ENCODE data around the gene TMPRSS13. TPM values are rescaled to one million over a fixed set of nuclear protein-coding genes. Genes with fewer than 3 reads are reported as not detected.

The TMPRSS13 gene
- total and polyA plus RNA-seq, 2 experiments from 2014 or later = 1.3 to 1.9 TPM

DNA sequence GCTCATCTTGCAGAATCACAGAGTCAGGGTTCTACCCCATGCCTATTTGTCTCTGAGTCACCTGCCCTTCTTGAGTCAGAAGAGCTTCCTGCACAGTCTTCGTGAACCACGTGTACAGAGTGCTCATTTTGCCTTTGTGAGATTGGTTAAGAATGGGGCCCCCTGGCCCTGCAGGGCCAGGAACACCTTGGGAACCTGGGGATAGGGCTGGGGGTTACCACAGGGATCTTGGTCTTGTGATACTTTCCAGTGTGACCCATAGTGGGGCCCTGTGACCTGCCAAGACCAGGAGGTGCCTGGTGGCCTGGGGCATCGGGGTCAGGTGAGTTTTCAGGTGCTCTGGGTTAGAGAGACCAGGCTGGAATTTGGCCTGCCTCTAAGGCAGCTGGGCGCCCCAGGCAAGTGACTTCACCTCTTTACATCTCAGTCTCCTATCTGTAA is 9.4 kb downstream of the TMPRSS13 start:
- Histone ChIP-seq H3K4me2 (no peak overlapping the region), H3K36me3 (replicated peaks; ENCODE audit: insufficient read depth, low read depth) (no peaks in the 10 kb centered on the region), H3K27ac (no peak overlapping the region), H3K4me1 (ENCODE audit: insufficient read depth) (peaks cover 8% of the 10 kb centered on the region), H3K9me3 (ENCODE audit: low read depth) (no peaks in the 10 kb centered on the region), H3K4me3 (no peak overlapping the region), H4K20me1 (ENCODE audit: insufficient read depth, poor library complexity, severe bottlenecking) (no peaks in the 10 kb centered on the region), H2AFZ (no peak overlapping the region), H3K9me2 (replicated peaks; ENCODE audit: insufficient read depth) (no peaks in the 10 kb centered on the region), H3K27me3 (no peaks in the 10 kb centered on the region), H3K79me2 (no peaks in the 10 kb centered on the region)
- TF ChIP-seq, protein P1, sequence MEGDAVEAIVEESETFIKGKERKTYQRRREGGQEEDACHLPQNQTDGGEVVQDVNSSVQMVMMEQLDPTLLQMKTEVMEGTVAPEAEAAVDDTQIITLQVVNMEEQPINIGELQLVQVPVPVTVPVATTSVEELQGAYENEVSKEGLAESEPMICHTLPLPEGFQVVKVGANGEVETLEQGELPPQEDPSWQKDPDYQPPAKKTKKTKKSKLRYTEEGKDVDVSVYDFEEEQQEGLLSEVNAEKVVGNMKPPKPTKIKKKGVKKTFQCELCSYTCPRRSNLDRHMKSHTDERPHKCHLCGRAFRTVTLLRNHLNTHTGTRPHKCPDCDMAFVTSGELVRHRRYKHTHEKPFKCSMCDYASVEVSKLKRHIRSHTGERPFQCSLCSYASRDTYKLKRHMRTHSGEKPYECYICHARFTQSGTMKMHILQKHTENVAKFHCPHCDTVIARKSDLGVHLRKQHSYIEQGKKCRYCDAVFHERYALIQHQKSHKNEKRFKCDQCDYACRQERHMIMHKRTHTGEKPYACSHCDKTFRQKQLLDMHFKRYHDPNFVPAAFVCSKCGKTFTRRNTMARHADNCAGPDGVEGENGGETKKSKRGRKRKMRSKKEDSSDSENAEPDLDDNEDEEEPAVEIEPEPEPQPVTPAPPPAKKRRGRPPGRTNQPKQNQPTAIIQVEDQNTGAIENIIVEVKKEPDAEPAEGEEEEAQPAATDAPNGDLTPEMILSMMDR (IDR thresholded peaks at IDR 0.05; ENCODE audit: poor library complexity) = no peak
- WGBS (ENCODE audit: low lambda C conversion rate, missing lambda C conversion rate) = 86% methylated on average over 4 of the region's 4 CpGs
- DNase-seq (ENCODE audit: low spot score) = no peak

DNA sequence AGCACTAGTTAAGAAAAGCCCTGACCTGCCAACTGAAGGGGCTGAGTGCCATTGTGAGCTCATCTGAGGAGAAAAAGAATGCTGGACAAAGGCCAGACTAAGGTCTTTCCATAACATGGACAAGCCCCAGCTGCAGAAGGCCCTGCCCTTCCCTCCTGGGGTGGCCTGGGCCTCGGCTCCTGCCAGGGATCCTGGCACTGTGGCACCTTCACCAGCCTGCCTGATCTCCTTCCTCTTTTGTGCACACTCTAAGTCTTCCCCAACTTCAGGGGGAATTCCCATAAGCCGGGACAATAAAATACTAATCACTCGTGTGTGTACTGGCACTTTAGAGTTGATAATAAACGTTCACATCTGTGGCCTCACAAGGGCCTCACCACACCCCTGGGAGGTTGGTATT is 9.9 kb downstream of the TMPRSS13 start:
- Histone ChIP-seq H3K9me2 (replicated peaks; ENCODE audit: insufficient read depth) (no peaks in the 10 kb centered on the region), H3K79me2 (no peaks in the 10 kb centered on the region), H3K9me3 (ENCODE audit: low read depth) (no peaks in the 10 kb centered on the region), H3K36me3 (replicated peaks; ENCODE audit: insufficient read depth, low read depth) (no peaks in the 10 kb centered on the region), H3K27ac (no peak overlapping the region), H3K4me3 (no peak overlapping the region), H3K4me2 (no peak overlapping the region), H4K20me1 (ENCODE audit: insufficient read depth, poor library complexity, severe bottlenecking) (no peaks in the 10 kb centered on the region), H2AFZ (no peak overlapping the region), H3K4me1 (ENCODE audit: insufficient read depth) (peaks cover 10% of the 10 kb centered on the region), H3K27me3 (no peaks in the 10 kb centered on the region)
- WGBS (ENCODE audit: low lambda C conversion rate, missing lambda C conversion rate) = 77% methylated on average over 4 of the region's 4 CpGs
- no peak for DNase-seq (ENCODE audit: low spot score)
- TF ChIP-seq EZH2 (IDR thresholded peaks at IDR 0.05; ENCODE audit: borderline replicate concordance) (no peak), EZH2phosphoT487 (IDR thresholded peaks at IDR 0.05; ENCODE audit: low read depth, severe bottlenecking, unreplicated experiment) (no peak)
- TF ChIP-seq, protein P1 (IDR thresholded peaks at IDR 0.05; ENCODE audit: poor library complexity) = no peak

DNA sequence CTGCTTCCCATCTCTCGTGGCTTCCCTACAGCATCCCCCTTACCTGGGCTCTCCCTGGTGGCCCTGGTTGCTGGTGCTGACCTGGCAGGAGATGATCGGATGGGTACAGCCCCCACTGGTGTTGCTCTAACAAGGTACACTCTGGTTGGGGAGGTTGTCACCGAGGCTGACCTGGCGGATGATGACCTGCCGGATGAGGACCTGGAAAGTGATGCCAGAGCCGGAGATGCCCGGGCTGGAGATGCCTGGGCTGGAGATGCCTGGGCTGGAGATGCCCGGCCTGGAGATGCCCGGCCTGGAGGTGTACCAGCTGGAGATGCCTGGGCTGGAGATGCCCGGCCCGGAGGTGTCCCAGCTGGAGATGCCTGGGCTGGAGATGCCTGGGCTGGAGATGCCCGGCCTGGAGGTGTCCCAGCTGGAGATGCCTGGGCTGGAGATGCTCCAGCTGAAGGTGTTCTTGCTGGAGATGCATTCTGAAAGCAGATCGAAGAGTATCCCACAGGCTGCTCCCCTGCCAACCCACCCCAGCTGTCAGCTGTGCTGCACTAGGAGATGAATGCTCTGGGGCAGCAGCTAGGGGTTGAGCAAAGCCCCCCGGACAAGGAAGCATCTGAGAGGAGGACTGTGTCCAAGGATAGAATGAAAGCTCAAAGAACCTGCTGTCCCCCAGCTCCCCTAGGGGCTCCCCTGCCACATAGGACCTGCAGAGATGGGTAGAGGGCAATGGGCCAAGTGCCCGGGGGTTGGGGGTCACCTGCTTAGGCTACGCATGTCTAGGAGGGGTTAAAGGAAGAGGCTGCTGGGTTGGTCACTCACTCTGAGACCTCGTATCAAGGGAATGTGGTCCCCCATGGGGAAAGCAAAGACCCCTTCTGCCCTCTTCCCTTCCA is 10.6 kb downstream of the TMPRSS13 start:
- Histone ChIP-seq H3K9me2 (replicated peaks; ENCODE audit: insufficient read depth) (no peaks in the 10 kb centered on the region), H2AFZ (no peak overlapping the region), H3K4me3 (no peak overlapping the region), H4K20me1 (ENCODE audit: insufficient read depth, poor library complexity, severe bottlenecking) (no peaks in the 10 kb centered on the region), H3K4me2 (no peak overlapping the region), H3K27me3 (no peaks in the 10 kb centered on the region), H3K36me3 (replicated peaks; ENCODE audit: insufficient read depth, low read depth) (no peaks in the 10 kb centered on the region), H3K79me2 (no peaks in the 10 kb centered on the region), H3K4me1 (ENCODE audit: insufficient read depth) (peaks cover 10% of the 10 kb centered on the region), H3K9me3 (ENCODE audit: low read depth) (no peaks in the 10 kb centered on the region), H3K27ac (no peak overlapping the region)
- TF ChIP-seq, protein P1 (IDR thresholded peaks at IDR 0.05; ENCODE audit: poor library complexity) = no peak
- no peak for TF ChIP-seq EZH2phosphoT487 (IDR thresholded peaks at IDR 0.05; ENCODE audit: low read depth, severe bottlenecking, unreplicated experiment)
- no peak for TF ChIP-seq EZH2 (IDR thresholded peaks at IDR 0.05; ENCODE audit: borderline replicate concordance)
- no peak for DNase-seq (ENCODE audit: low spot score)
- WGBS (ENCODE audit: low lambda C conversion rate, missing lambda C conversion rate) = 94% methylated on average over 17 of the region's 17 CpGs

Measured in hepatocyte (in vitro differentiated cells).